ENCODE data around the gene LCE1C.

LCE1C gene, protein sequence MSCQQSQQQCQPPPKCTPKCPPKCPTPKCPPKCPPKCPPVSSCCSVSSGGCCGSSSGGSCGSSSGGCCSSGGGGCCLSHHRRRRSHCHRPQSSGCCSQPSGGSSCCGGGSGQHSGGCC

DNA sequence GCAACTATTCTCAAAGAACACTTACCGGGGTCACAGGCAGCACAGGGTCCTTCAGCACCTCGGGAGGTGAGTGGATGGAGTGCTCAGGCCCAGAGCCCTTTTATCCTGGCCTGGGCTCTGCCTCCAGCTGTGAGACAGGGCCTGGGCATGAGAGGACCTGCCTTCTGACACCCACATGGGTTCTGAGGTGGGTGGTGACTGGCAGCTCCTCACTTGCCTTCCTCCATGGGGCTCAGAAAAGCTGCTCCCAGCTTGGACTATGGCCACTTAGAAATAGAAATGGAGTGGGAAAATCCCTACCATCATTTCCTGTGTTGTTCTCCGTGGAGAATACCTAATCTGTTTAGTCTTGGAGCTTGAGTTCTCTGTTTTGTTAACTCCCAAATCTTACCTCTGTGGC, at the start of gene LCE1C:
LCE1C (minus strand) TSS at position 76 of the 400 bp plus-strand sequence. CDS start 1,173 bp downstream, outside the sequence.
- no peak for DNase-seq

DNA sequence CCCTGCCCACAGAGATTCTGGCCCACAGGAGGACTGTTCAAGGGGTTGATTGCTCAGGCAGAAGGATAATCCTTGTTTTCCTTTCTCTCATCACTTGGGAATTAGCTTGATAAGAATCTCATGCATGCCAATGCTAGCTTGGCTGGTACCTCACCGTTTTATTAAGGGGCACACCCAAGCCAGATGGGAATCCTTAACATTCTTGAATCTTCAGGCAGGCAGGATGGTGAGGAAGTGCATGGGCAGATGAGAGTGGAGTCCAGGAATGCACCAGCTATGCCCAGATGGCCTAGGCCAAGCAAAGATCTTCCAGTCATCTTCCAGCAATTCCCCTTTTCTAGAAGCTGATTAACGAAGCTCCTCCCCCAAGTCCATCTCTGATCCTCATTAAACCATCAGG, 49.2 kb upstream of the LCE1C start:
- DNase-seq: no peak

GRCh38 chr1:152842556-152842955, 36.1 kb upstream of the LCE1C start, which contains the start of gene LCE6A:
TSS of gene LCE6A (plus strand) at chr1:152842856. CDS start at chr1:152843521, 665 bp downstream.
- DNase-seq: no peak

DNA sequence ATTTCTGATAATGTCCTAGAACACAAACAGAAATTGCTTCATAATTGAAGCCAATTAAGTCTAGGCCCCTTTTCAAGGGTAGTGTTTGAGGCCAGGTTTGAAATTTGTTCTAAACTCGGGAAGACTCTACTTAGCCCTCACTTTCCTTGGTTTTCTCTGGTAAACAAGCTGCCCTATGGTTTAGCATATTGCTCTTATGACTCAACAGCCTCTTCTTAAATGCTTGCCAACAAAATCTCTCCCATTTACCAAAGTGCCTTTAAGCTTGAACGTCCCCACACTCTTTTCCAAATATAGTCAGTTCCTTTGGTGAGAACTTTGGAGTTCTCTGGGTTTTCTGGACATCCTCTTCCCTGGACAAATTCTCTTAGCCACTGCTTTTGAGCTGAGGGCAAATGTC, 30.4 kb upstream of the LCE1C start:
- DNase-seq: no peak

- DNase-seq: no peak
Observed at GRCh38 chr1:152827173-152827572, 20.7 kb upstream of the LCE1C start, which contains the start of gene LCE1A. TSS of gene LCE1A (plus strand) at chr1:152827473. CDS start at chr1:152827473, 0 bp downstream.

DNA sequence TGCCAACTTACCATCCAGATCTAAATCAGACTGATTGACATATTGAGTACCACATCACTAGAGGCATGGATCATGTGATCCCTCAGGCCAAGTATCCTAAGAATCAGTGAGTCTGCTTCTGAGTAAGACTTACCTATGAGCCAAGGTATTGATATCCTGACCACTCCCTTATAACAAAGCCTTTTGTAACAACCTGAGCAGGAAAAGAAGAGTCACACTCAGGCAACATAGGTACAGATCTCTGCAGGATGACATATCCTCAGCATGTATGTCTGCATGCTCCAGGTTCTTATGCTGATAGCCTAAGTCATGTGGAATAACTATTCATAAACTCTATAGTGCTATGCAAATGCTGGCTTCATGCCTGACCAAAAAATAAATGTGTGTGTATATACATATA, 18.5 kb upstream of the LCE1C start:
- DNase-seq: no peak

DNA sequence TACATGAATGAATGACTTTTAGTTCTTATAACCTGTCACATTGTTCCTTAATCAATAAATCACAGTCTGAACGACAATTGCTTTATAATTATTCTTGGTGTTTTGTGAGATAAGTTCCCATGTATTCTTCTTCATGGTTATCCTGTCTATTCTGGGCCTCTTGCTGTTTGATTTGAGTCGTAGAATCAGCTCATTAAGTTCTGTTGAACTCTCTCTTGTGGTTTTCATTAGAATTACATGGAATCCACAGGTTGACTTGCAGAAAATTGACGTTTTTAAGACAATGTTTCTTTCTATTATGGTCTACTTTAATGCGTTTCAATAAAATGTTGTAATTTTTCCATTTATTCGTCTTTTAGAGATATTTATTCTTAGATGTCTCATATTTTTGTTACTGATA, 16.8 kb upstream of the LCE1C start:
- no peak for DNase-seq

GRCh38 chr1:152817309-152817708, 10.9 kb upstream of the LCE1C start:
- DNase-seq: no peak

DNA sequence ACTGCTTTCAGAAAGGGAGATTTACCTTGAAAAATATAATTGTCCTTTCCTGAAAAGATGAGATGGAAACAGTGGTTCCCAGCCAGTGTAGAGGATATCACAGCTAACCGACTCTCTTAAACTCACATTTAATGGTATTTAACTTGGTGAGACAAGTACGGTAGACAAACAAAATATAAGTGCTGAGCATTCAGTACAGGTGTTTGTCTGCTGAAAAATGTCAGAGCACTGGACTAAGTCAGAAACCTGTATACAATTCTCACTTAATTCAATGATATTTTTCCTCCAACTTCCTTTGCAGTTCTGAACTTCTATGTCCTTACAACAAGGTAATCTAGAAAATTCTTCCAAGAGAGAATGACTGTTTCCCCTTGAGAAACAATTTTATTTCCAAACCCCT, 5.2 kb upstream of the LCE1C start, which contains the start of gene LCE1B:
LCE1B (plus strand) TSS at position 301 of the 400 bp plus-strand sequence. CDS start 476 bp downstream, outside the sequence.
- DNase-seq: no peak

- no peak for DNase-seq
Observed at GRCh38 chr1:152811050-152811449, 4.6 kb upstream of the LCE1C start.

- no peak for DNase-seq
Observed at GRCh38 chr1:152801333-152801732, 5.1 kb downstream of the LCE1C start.

- no peak for DNase-seq
Observed at GRCh38 chr1:152796421-152796820, 10.0 kb downstream of the LCE1C start, which contains the start of gene LCE1D. TSS of gene LCE1D (plus strand) at chr1:152796721. CDS start at chr1:152797795, 1,074 bp downstream.

- DNase-seq: no peak
Observed at GRCh38 chr1:152795686-152796085, 10.8 kb downstream of the LCE1C start.

GRCh38 chr1:152786077-152786476, 20.4 kb downstream of the LCE1C start, which contains the start of gene LCE1E:
TSS of gene LCE1E (plus strand) at chr1:152786257. CDS start at chr1:152787300, 1,043 bp downstream.
- no peak for DNase-seq

DNA sequence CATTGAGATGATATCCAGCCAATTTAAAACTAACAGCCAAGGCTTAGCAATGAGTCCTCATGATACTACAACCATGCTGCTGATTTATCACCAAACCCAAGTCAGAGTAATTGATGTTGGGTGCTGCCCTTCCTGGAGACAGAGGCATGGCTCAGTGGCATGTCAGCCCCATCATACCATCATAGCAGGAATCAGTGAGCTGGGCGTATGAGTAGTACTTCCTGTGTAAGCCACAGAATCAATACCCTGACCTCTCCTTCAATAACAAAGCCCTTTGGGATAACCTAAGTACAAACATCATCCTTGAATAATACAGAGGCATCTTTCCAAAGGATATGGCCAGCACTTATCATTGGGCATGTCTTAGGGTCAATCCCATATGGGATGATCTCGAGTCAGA, 23.4 kb downstream of the LCE1C start:
- no peak for DNase-seq

DNA sequence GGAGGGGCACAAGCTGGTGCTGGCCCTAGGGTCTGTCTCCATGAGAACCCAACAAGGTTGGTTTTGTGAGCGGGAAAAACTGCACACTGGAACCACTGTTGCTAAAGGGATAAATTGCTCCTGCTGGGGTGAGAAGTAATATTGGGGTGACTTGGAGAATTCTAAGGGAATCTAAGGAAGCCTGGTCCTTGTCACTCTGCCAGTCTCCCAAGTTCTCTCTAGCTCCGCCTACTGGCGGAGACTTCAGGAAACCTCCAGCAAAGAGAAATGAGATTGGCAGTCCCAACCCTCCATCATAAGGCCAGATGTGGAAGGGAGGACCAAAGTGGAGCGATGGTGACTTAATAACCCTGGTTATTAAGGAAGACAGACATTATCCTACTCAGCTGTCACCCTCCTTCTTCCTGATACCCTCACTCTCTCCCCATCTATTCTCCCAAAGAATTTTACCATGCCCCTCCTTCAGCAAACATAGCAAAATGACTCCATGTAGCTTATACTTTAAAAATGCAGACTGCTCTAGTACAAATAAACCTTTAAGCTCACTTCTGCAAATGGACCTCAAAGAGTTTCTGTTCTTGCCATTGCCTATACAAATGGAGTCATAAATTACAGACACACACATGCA, 28.8 kb downstream of the LCE1C start:
- no peak for DNase-seq

- DNase-seq: no peak
Observed at GRCh38 chr1:152776361-152776760, 30.1 kb downstream of the LCE1C start.

DNA sequence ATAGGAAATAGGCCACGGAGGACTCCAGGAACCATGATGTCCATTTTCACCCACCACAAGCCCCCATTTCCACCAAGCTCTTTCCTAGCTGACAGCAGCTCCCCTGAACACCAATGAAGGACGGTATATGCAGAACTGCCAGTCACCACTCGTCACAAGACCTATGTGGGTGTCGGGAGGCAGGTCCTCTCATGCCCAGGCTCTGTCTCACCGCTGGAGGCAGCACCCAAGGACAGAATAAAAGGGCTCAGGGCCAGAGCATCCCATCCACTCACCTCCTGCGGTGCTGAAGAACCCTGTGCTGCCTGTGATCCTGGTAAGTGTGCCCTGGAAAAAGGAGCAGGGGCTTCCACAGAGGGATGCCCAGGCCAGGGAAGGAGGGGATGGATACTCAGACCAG, 31.6 kb downstream of the LCE1C start, which contains the start of gene LCE1F:
LCE1F (plus strand) TSS at position 266 of the 400 bp plus-strand sequence. CDS start 1,232 bp downstream, outside the sequence.
- no peak for DNase-seq

DNA sequence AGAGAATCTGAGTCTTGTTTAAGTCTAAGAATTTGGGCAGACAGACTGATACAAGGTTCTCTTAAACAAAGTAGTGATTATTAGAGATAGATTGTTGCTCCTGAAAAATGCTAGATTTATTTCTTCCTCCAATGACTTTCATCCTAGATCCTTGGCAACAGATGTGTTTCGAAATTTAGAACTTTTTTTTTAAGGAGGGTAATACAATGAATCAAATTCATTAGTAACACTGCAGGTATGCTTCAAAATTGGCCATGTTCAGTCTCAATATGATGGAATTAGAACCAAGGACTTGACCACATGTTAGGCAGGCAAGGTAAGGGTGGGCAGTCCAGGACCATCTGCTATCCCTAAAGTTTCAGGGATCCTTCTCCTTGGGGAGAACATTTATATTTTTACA, 36.0 kb downstream of the LCE1C start:
- DNase-seq: no peak

GRCh38 chr1:152768847-152769533, 37.5 kb downstream of the LCE1C start:
- DNase-seq: no peak

DNA sequence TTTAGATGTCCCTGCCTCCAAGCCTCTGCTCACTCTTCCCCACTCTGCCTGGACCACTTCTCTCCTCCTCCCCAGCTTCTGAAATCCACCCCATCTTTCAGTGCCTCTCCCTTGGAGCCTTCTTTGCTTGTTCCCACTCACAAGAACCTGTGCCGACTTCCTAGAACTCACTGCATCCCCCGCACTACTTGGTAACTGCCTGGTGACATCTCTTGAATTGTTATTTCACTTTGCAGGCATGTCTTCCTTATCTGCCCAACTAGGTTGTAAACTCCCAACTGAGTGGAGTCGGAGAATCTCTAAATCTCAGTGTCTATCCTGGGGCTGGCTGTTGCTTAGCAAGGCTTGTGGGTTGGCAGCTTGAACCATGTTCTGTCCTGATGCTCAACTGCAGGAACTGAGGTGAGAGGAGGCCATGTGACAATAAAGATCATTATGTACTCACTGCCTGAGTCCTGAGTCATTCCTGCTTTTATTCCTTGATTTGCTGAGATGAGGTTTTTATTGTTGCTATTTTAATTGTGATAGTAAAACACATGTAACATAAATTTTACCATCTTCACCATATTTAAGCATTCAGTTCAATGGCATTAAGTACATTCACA, 44.7 kb downstream of the LCE1C start:
- no peak for DNase-seq

GRCh38 chr1:152760551-152761190, 45.8 kb downstream of the LCE1C start:
- DNase-seq: no peak
